ENCODE measurements around the gene AP5Z1. TPM values are rescaled to one million over a fixed set of nuclear protein-coding genes. Genes with fewer than 3 reads are reported as not detected.
A peak's percentile ranks its signal among the peaks of the same experiment; 100 is the strongest.

The AP5Z1 gene
- total RNA-seq, 4 donors from 2014 or later, result 36.6 to 111 (median 44.5) TPM

- 70 to 93% methylated on average over 3 to 9 of the region's 9 CpGs for WGBS, 2 donors (ENCODE audit: low coverage in 1 of 2)
- no peak for TF ChIP-seq POLR2AphosphoS5 (IDR thresholded peaks at IDR 0.05)
- no peak for TF ChIP-seq EP300 (IDR thresholded peaks at IDR 0.05; ENCODE audit: low read depth)
- TF ChIP-seq POLR2A (IDR thresholded peaks at IDR 0.05), result no peak
- TF ChIP-seq, protein P1, sequence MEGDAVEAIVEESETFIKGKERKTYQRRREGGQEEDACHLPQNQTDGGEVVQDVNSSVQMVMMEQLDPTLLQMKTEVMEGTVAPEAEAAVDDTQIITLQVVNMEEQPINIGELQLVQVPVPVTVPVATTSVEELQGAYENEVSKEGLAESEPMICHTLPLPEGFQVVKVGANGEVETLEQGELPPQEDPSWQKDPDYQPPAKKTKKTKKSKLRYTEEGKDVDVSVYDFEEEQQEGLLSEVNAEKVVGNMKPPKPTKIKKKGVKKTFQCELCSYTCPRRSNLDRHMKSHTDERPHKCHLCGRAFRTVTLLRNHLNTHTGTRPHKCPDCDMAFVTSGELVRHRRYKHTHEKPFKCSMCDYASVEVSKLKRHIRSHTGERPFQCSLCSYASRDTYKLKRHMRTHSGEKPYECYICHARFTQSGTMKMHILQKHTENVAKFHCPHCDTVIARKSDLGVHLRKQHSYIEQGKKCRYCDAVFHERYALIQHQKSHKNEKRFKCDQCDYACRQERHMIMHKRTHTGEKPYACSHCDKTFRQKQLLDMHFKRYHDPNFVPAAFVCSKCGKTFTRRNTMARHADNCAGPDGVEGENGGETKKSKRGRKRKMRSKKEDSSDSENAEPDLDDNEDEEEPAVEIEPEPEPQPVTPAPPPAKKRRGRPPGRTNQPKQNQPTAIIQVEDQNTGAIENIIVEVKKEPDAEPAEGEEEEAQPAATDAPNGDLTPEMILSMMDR (IDR thresholded peaks at IDR 0.05), result no peak
- in situ Hi-C loops (cut with MboI; ENCODE audit: low pct_ligation_motif_present in 1 of 4, low pct_unique_long_range_greater_than_20kb in 1 of 4, low sequenced_read_pairs in 3 of 4) (loop anchor here in 2 of 4 donors (25.0 kb wide), 1 partner anchor 159 kb away; no protein-coding TSS in a partner anchor), intact Hi-C loops (cut with DNase I; ENCODE audit: low total_unique reads) (no loop called here)
- no peaks in the 10 kb centered on the region for H3K9me3 ChIP-seq
- DNase-seq, result no peak
- H3K27me3 ChIP-seq, result no peaks in the 10 kb centered on the region
- peaks cover 8 to 16% (median 11%) of the 10 kb centered on the region in 4 donors for H3K4me1 ChIP-seq
- peak overlapping the region in 3 of 4 donors; percentile 79 to 90 (median 81) for H3K27ac ChIP-seq
- no peak overlapping the region for H3K4me3 ChIP-seq
- H3K36me3 ChIP-seq, result no peaks in the 10 kb centered on the region
Measured at GRCh38 chr7:4770886-4771285, 4.5 kb upstream of the AP5Z1 start.

DNA sequence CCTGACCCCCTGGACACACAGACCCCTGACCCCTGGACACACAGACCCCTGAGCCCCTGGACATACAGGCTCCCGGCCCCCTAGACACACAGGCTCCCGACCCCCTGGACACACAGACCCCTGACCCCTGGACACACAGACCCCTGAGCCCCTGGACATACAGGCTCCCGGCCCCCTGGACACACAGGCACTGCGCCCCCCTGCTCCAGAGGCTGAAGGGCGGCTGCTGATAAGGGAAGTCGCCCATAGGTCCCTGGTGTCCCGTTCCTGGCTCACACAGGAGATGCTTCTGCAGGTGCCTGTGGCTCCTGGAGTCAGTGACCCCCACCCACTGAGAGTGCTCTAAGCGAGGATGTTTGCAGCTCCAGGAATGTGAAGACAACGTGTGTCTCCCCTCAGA lies 3.7 kb upstream of the AP5Z1 start:
- Histone ChIP-seq H3K27me3 (no peaks in the 10 kb centered on the region), H3K9me3 (no peaks in the 10 kb centered on the region), H3K36me3 (no peaks in the 10 kb centered on the region), H3K27ac (peak overlapping the region in 1 of 4 donors; percentile 90), H3K4me3 (no peak overlapping the region), H3K4me1 (peaks cover 6 to 22% (median 14%) of the 10 kb centered on the region in 4 donors)
- no peak for DNase-seq
- WGBS, 2 donors (ENCODE audit: low coverage in 1 of 2), result 95% methylated on average over 4 of the region's 9 CpGs; no CpG with 5 or more reads in 1 of the 2 donors
- intact Hi-C loops (cut with DNase I; ENCODE audit: low total_unique reads), result no loop called here
- TF ChIP-seq POLR2AphosphoS5 (IDR thresholded peaks at IDR 0.05), result no peak
- TF ChIP-seq EP300 (IDR thresholded peaks at IDR 0.05; ENCODE audit: low read depth), result no peak
- TF ChIP-seq, protein P1 (IDR thresholded peaks at IDR 0.05), result no peak
- in situ Hi-C loops (cut with MboI; ENCODE audit: low pct_ligation_motif_present in 1 of 4, low pct_unique_long_range_greater_than_20kb in 1 of 4, low sequenced_read_pairs in 3 of 4), result loop anchor here in 2 of 4 donors (25.0 kb wide), 1 partner anchor 159 kb away; no protein-coding TSS in a partner anchor

GRCh38 chr7:4772306-4772705 lies 3.1 kb upstream of the AP5Z1 start:
- H3K27me3 ChIP-seq, result no peaks in the 10 kb centered on the region
- TF ChIP-seq, protein P1 (IDR thresholded peaks at IDR 0.05), result no peak
- TF ChIP-seq POLR2A (IDR thresholded peaks at IDR 0.05) (no peak), EP300 (IDR thresholded peaks at IDR 0.05; ENCODE audit: low read depth) (no peak), POLR2AphosphoS5 (IDR thresholded peaks at IDR 0.05) (no peak)
- 60 to 92% methylated on average over 1 to 6 of the region's 6 CpGs for WGBS, 2 donors (ENCODE audit: low coverage in 1 of 2)
- H3K36me3 ChIP-seq, result no peaks in the 10 kb centered on the region
- in situ Hi-C loops (cut with MboI; ENCODE audit: low pct_ligation_motif_present in 1 of 4, low pct_unique_long_range_greater_than_20kb in 1 of 4, low sequenced_read_pairs in 3 of 4), result loop anchor here in 2 of 4 donors (25.0 kb wide), 1 partner anchor 160 kb away; no protein-coding TSS in a partner anchor
- intact Hi-C loops (cut with DNase I; ENCODE audit: low total_unique reads), result no loop called here
- H3K9me3 ChIP-seq, result no peaks in the 10 kb centered on the region
- DNase-seq, result no peak
- H3K4me1 ChIP-seq, result peaks cover 6 to 26% (median 20%) of the 10 kb centered on the region in 4 donors
- no peak overlapping the region for H3K4me3 ChIP-seq
- H3K27ac ChIP-seq, result peak overlapping the region in 1 of 4 donors; percentile 90

DNA sequence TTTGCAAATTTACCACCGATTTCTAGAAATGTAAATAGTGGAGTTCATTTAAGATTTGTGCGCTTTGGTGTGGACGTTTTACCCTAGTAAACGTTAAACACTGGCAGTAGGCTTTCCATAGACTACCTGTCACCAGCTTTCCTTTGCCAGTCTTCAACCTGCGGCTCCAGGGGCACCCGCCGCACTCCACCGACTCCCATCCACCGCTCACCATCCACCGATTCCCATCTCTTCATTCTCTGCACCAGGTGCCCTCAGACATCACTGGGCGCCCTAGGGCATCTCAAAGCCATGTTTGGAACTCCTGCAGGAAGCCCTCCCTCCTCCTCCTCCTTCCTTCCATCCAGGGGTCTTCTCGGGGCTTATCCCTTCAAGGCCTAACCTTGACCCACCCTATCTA lies 1.4 kb upstream of the AP5Z1 start:
- intact Hi-C loops (cut with DNase I; ENCODE audit: low total_unique reads) (no loop called here), in situ Hi-C loops (cut with MboI; ENCODE audit: low pct_ligation_motif_present in 1 of 4, low pct_unique_long_range_greater_than_20kb in 1 of 4, low sequenced_read_pairs in 3 of 4) (loop anchor here in 2 of 4 donors (25.0 kb wide), 1 partner anchor 162 kb away; no protein-coding TSS in a partner anchor)
- H3K4me1 ChIP-seq, result peaks cover 6 to 31% (median 28%) of the 10 kb centered on the region in 4 donors
- 62 to 82% methylated on average over 4 to 12 of the region's 12 CpGs for WGBS, 2 donors (ENCODE audit: low coverage in 1 of 2)
- peak overlapping the region in 3 of 4 donors; percentile 95 to 97 (median 97) for H3K27ac ChIP-seq
- no peaks in the 10 kb centered on the region for H3K27me3 ChIP-seq
- TF ChIP-seq POLR2AphosphoS5 (IDR thresholded peaks at IDR 0.05) (no peak), EP300 (IDR thresholded peaks at IDR 0.05; ENCODE audit: low read depth) (no peak), POLR2A (IDR thresholded peaks at IDR 0.05) (no peak)
- TF ChIP-seq, protein P1 (IDR thresholded peaks at IDR 0.05), result no peak
- no peaks in the 10 kb centered on the region for H3K9me3 ChIP-seq
- no peak for DNase-seq
- H3K36me3 ChIP-seq, result no peaks in the 10 kb centered on the region
- H3K4me3 ChIP-seq, result no peak overlapping the region

All from transverse colon (tissue), 4 donors.